ENCODE data around the gene EML1.

Gene EML1

DNA sequence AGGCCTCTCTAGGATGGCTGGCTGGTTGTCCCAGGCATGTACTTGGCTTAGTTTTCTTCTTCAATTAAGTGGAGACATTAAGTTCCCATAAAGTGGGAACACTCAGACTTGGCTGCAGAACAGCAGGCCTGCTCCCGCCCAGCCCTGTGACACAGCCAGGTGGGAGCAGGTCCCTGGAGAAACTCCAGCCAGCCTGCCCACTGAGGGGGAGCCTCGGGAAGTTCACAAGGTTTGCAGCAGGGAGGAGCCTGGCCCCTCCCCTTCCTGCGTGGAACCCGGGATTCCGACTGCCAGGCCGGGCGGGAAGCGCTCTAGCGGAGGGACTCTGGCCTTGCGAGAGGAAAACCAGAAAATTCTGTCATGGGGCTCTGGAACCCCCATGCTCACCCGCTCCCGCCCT, 173.7 kb downstream of the EML1 start:
- DNase-seq (ENCODE audit: low read depth in 2 of 2) = no peak

DNA sequence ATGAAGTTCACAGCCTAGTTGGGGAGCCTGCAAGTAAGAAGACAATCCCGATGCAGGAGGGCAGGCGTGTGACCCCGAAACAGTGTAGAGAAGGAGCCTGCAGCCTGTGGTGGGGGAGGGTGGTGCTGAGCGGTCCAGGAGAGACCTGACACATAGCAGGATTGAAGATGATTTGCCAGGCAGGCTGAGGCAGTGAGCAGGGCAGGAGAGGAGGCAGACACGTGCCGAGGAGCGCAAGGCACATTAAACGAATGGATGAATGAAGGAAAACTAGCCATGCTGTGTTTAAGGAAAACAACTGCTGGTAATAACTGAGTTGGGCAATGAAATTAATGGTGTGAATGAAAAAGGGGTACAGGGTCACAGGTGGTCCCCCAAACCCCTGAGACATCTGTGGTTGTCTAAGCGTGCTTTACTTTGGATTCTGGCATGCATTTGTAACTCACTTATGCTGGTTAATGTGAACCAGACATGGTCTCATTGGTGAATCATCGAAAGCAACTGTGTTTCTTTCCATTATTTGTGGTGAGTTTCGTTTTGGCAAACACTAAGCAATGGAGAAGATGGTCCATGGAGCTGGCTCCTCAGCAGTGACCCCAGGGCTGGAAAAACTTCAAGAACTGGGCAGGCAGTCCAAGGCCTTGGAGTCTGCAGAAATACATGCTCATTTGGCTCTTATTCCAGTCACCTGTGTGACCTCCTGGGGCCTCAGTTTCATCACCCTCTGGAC, 175.1 kb downstream of the EML1 start:
- no peak for DNase-seq (ENCODE audit: low read depth in 2 of 2)

- no peak for DNase-seq (ENCODE audit: low read depth in 2 of 2)
These were observed 175.7 kb downstream of the EML1 start for GRCh38 chr14:99968941-99969340.

- no peak for DNase-seq (ENCODE audit: low read depth in 2 of 2)
These were observed 176.6 kb downstream of the EML1 start for GRCh38 chr14:99969673-99970322.

GRCh38 chr14:99971087-99971940, 178.1 kb downstream of the EML1 start:
- DNase-seq (ENCODE audit: low read depth in 2 of 2) = peak; percentile 80 to 86

DNA sequence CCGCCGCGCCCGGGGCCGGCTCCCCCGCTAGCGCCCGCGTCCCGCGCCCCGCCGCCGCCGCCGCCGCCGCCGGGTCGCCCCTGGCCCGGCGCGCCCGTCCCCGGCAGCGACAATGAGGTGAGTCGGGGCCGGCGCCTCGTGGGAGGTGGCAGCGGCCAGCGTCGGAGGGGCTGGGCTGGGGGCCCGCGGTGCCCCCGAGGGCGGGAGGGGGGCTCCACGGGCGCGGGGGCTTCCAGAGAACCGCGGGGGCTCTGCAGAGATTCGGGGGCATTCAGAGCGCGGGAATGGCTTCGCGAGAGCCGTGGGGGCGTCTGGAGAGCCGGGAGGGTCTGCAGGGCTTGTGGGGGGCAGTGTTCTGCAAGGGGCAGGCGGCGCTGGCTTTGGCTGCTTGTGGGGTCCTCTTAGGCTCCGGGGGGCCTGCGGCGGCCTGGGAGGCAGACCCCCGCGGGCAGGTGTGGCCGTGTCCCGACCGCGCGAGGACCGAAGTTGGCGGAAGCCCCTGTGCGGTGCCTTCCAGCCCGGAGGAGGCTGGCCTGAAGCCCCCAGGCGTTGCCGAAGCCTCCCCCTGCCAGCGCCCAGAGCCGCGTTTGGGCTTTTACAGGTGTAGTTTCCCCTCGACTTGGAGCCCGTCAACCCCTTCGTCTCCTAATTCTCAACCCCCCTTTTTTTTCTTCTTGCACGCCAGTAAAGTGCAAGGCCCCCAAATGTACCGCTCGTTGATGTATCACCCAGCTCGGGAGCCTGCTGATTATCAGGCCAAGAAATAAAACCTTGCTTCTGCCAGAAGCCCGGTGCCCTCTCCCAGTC, 178.9 kb downstream of the EML1 start:
- DNase-seq (ENCODE audit: low read depth in 2 of 2) = no peak

DNA sequence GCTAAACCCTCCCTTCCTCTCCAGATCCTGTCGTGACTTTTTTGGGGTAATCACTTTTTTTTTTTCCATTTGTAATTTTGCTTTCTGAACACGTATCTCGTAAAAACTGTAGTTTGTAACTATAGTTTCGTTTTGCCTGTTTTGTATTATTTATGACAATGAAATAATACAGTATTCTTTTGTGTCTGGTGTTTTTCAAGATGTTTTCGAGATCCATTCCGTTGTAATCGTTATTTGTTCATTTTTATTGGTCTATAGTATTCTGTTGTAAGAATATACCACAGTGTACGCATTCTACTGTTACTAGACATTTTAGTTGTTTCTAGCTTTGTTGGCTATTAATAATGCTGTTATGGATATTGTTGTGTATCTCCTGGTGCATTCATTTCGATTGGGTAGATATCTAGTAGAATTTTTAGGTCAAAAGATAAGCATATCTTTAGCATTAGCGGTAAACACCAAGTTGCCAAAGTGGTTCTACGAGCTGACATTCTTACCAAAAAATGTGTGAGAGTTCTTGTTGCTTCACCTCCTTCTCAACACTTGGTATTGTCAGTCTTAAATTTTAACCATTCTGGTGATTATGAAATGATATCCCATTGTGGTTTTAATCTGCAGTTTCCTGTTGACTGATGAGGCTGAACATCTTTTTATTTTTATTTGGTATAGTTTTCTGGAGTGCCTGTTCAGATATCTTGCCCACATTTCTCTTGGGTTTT, 179.7 kb downstream of the EML1 start:
- DNase-seq (ENCODE audit: low read depth in 2 of 2) = no peak

GRCh38 chr14:99975190-99975589, 182.0 kb downstream of the EML1 start:
- DNase-seq (ENCODE audit: low read depth in 2 of 2) = no peak

- no peak for DNase-seq (ENCODE audit: low read depth in 2 of 2)
These were observed 182.8 kb downstream of the EML1 start for GRCh38 chr14:99976021-99976420.

GRCh38 chr14:99976681-99977080, 183.5 kb downstream of the EML1 start:
- no peak for DNase-seq (ENCODE audit: low read depth in 2 of 2)

- DNase-seq (ENCODE audit: low read depth in 2 of 2) = no peak
These were observed 187.1 kb downstream of the EML1 start for GRCh38 chr14:99980299-99980698.

GRCh38 chr14:99981806-99982205, 188.6 kb downstream of the EML1 start:
- DNase-seq (ENCODE audit: low read depth in 2 of 2) = no peak

DNA sequence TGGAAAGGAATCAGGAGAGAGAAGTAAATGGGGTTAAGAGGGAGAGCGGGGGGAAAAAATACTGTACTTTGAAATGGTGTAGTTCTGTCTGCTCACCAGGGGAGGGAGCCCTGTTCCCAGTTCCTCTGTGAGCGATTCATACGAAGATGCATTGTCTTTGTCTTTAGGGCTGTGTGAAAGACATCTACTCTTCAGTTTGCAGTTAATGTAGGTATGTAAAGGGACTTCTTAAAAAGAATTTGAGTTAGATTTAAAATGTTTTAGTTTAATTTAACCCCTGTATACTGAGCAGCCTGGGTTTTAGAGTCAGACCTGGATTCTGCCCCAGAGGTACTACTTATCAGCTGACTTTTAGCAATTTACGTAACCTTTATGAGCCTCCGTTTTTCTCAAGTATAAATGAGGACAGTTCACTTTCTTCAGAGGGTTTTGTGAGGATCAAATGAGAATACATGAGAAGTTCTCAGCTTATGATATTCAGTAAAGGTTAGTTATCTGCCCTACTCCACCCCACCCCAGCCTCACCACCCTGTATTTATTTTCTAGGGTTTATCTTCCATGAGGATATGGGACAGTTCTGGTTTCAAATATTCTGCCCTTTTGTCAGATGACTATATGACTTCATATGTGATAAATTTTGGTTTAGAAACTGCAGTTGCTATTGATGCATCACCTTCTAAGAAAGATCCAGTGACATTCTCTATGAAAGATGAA, 189.5 kb downstream of the EML1 start:
- DNase-seq (ENCODE audit: low read depth in 2 of 2) = peak; percentile 21 to 37

- no peak for DNase-seq (ENCODE audit: low read depth in 2 of 2)
These were observed 190.2 kb downstream of the EML1 start for GRCh38 chr14:99983251-99984015.

GRCh38 chr14:99984036-99984435, 190.8 kb downstream of the EML1 start:
- no peak for DNase-seq (ENCODE audit: low read depth in 2 of 2)

GRCh38 chr14:99986396-99986795, 193.2 kb downstream of the EML1 start:
- no peak for DNase-seq (ENCODE audit: low read depth in 2 of 2)

GRCh38 chr14:99989032-99989431, 195.8 kb downstream of the EML1 start:
- DNase-seq (ENCODE audit: low read depth in 2 of 2) = no peak

- DNase-seq (ENCODE audit: low read depth in 2 of 2) = no peak
These were observed 197.3 kb downstream of the EML1 start for GRCh38 chr14:99990268-99991170.

DNA sequence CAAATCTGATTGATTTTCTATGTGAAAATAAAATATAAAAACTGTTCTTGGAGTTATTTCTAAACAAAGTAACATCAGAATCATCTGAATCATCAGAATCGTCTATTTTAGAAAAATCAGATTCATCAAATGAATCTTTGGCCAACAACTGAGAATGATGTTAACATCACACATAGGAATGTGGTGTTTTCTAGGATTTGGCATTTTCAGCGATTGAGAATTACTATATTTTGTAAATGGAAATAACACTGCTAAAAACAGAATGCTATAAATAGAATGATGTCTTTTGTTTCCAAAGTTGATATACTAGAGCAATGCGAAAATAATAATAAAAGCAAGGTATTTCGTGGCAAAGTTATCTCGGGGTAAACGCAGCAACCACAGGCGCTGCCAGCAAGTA, 198.1 kb downstream of the EML1 start:
- no peak for DNase-seq (ENCODE audit: low read depth in 2 of 2)
